ENCODE measurements around the gene ZNF407. TPM values are rescaled to one million over a fixed set of nuclear protein-coding genes. Genes with fewer than 3 reads are reported as not detected.

Gene ZNF407
- total and polyA plus RNA-seq, 4 donors, result 1.9 to 16.5 (median 6.6) TPM

DNA sequence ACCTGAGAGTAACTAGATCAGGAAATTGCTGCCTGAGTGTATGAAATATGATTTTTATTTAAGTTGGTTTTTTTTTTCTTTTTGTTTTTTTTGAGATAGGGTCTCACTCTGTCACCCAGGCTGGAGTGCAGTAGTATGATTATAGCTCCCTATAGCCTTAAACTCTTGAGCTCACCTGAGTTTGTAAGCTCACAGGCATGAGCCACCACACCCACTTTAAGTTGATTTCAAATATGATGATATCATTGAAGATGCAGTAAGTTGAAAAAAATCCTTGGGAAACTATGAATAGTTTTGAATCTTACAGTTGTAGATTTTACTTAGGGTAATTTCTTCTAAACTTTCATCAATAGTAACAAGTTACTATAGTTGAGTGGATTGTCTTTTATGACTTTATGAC lies 234.7 kb downstream of the ZNF407 start:
- Histone ChIP-seq H3K27ac (ENCODE audit: low read depth in 1 of 2, low read length in 2 of 2) (no peak overlapping the region), H3K4me1 (ENCODE audit: control insufficient read depth in 4 of 4, insufficient read depth in 4 of 4, low read length in 3 of 4) (peaks cover 0 to 15% (median 7%) of the 10 kb centered on the region in 4 donors), H3K9ac (ENCODE audit: low read depth in 1 of 2, low read length in 2 of 2) (no peak overlapping the region), H3K27me3 (ENCODE audit: control insufficient read depth in 4 of 4, insufficient read depth in 4 of 4, low read length in 3 of 4) (no peaks in the 10 kb centered on the region), H3K36me3 (ENCODE audit: control insufficient read depth in 4 of 4, insufficient read depth in 3 of 4, low read depth in 1 of 4, low read length in 3 of 4) (no peaks in the 10 kb centered on the region), H3K4me3 (ENCODE audit: low read depth in 1 of 3, low read length in 3 of 3) (no peak overlapping the region), H3K9me3 (ENCODE audit: control insufficient read depth in 4 of 4, low read length in 3 of 4) (no peaks in the 10 kb centered on the region)
- TF ChIP-seq, protein P1, sequence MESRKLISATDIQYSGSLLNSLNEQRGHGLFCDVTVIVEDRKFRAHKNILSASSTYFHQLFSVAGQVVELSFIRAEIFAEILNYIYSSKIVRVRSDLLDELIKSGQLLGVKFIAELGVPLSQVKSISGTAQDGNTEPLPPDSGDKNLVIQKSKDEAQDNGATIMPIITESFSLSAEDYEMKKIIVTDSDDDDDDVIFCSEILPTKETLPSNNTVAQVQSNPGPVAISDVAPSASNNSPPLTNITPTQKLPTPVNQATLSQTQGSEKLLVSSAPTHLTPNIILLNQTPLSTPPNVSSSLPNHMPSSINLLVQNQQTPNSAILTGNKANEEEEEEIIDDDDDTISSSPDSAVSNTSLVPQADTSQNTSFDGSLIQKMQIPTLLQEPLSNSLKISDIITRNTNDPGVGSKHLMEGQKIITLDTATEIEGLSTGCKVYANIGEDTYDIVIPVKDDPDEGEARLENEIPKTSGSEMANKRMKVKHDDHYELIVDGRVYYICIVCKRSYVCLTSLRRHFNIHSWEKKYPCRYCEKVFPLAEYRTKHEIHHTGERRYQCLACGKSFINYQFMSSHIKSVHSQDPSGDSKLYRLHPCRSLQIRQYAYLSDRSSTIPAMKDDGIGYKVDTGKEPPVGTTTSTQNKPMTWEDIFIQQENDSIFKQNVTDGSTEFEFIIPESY (IDR thresholded peaks at IDR 0.05), result no peak
- TF ChIP-seq RAD21 (IDR thresholded peaks at IDR 0.05) (no peak), YY1 (IDR thresholded peaks at IDR 0.05) (no peak)
- DNase-seq (ENCODE audit: low spot score), result no peak

DNA sequence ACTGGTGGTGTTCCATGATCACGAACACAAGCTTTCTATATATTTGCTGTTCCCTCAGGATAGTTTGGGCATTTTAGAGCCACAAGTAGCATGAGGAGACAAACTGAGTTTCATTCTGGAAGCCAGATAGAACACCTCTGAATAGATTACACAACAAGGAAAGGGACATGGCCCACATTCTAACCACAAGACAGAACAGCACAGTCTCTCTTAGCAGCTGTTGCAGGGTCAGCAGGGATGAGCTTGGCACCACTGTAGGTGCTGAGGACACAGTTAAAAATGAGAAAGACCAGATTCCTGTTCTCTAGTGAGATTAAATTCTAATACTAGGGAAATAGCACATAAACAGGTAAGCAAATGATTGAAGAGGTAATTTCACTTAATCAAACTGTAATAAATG lies 235.3 kb downstream of the ZNF407 start:
- DNase-seq (ENCODE audit: low spot score), result no peak
- Histone ChIP-seq H3K4me3 (ENCODE audit: low read depth in 1 of 3, low read length in 3 of 3) (no peak overlapping the region), H3K27ac (ENCODE audit: low read depth in 1 of 2, low read length in 2 of 2) (no peak overlapping the region), H3K9ac (ENCODE audit: low read depth in 1 of 2, low read length in 2 of 2) (no peak overlapping the region), H3K9me3 (ENCODE audit: control insufficient read depth in 4 of 4, low read length in 3 of 4) (no peaks in the 10 kb centered on the region), H3K4me1 (ENCODE audit: control insufficient read depth in 4 of 4, insufficient read depth in 4 of 4, low read length in 3 of 4) (peaks cover 0 to 15% (median 7%) of the 10 kb centered on the region in 4 donors), H3K27me3 (ENCODE audit: control insufficient read depth in 4 of 4, insufficient read depth in 4 of 4, low read length in 3 of 4) (no peaks in the 10 kb centered on the region), H3K36me3 (ENCODE audit: control insufficient read depth in 4 of 4, insufficient read depth in 3 of 4, low read depth in 1 of 4, low read length in 3 of 4) (no peaks in the 10 kb centered on the region)
- WGBS, result 96% methylated on average over 1 of the region's 1 CpG
- TF ChIP-seq, protein P2, sequence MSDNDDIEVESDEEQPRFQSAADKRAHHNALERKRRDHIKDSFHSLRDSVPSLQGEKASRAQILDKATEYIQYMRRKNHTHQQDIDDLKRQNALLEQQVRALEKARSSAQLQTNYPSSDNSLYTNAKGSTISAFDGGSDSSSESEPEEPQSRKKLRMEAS (IDR thresholded peaks at IDR 0.05), result no peak
- no peak for TF ChIP-seq GABPA (IDR thresholded peaks at IDR 0.05 in 1 of 2, conservative IDR thresholded peaks at IDR 0.05 in 1 of 2)
- TF ChIP-seq, protein P3, sequence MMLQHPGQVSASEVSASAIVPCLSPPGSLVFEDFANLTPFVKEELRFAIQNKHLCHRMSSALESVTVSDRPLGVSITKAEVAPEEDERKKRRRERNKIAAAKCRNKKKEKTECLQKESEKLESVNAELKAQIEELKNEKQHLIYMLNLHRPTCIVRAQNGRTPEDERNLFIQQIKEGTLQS (IDR thresholded peaks at IDR 0.05), result no peak
- no peak for TF ChIP-seq YY1 (IDR thresholded peaks at IDR 0.05)
- TF ChIP-seq HNF4A (conservative IDR thresholded peaks at IDR 0.05), result no peak
- no peak for TF ChIP-seq FOXA1 (IDR thresholded peaks at IDR 0.05)
- TF ChIP-seq, protein P4, sequence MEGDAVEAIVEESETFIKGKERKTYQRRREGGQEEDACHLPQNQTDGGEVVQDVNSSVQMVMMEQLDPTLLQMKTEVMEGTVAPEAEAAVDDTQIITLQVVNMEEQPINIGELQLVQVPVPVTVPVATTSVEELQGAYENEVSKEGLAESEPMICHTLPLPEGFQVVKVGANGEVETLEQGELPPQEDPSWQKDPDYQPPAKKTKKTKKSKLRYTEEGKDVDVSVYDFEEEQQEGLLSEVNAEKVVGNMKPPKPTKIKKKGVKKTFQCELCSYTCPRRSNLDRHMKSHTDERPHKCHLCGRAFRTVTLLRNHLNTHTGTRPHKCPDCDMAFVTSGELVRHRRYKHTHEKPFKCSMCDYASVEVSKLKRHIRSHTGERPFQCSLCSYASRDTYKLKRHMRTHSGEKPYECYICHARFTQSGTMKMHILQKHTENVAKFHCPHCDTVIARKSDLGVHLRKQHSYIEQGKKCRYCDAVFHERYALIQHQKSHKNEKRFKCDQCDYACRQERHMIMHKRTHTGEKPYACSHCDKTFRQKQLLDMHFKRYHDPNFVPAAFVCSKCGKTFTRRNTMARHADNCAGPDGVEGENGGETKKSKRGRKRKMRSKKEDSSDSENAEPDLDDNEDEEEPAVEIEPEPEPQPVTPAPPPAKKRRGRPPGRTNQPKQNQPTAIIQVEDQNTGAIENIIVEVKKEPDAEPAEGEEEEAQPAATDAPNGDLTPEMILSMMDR (IDR thresholded peaks at IDR 0.05; ENCODE audit: low read depth, low read length, missing input control), result no peak
- no peak for TF ChIP-seq SP1 (IDR thresholded peaks at IDR 0.05)
- TF ChIP-seq JUND (IDR thresholded peaks at IDR 0.05), result no peak
- TF ChIP-seq, protein P5, sequence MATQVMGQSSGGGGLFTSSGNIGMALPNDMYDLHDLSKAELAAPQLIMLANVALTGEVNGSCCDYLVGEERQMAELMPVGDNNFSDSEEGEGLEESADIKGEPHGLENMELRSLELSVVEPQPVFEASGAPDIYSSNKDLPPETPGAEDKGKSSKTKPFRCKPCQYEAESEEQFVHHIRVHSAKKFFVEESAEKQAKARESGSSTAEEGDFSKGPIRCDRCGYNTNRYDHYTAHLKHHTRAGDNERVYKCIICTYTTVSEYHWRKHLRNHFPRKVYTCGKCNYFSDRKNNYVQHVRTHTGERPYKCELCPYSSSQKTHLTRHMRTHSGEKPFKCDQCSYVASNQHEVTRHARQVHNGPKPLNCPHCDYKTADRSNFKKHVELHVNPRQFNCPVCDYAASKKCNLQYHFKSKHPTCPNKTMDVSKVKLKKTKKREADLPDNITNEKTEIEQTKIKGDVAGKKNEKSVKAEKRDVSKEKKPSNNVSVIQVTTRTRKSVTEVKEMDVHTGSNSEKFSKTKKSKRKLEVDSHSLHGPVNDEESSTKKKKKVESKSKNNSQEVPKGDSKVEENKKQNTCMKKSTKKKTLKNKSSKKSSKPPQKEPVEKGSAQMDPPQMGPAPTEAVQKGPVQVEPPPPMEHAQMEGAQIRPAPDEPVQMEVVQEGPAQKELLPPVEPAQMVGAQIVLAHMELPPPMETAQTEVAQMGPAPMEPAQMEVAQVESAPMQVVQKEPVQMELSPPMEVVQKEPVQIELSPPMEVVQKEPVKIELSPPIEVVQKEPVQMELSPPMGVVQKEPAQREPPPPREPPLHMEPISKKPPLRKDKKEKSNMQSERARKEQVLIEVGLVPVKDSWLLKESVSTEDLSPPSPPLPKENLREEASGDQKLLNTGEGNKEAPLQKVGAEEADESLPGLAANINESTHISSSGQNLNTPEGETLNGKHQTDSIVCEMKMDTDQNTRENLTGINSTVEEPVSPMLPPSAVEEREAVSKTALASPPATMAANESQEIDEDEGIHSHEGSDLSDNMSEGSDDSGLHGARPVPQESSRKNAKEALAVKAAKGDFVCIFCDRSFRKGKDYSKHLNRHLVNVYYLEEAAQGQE (IDR thresholded peaks at IDR 0.05), result no peak
- TF ChIP-seq RAD21 (IDR thresholded peaks at IDR 0.05), result no peak
- no peak for TF ChIP-seq RXRA (IDR thresholded peaks at IDR 0.05)
